ENCODE results near the gene ANKEF1. TPM values are rescaled to one million over a fixed set of nuclear protein-coding genes. Genes with fewer than 3 reads are reported as not detected.

ANKEF1 gene
- total and polyA plus RNA-seq, 2 experiments from 2014 or later, result 4.3 to 8.0 TPM

- no peak overlapping the region for H3K4me3 ChIP-seq
- no peaks in the 10 kb centered on the region for H3K27me3 ChIP-seq
- H3K9me3 ChIP-seq (ENCODE audit: low read depth), result no peaks in the 10 kb centered on the region
- DNase-seq (ENCODE audit: low read depth in 1 of 2, low spot score in 1 of 2), result no peak
- peak; percentile 48 for TF ChIP-seq CTCF (IDR thresholded peaks at IDR 0.05; ENCODE audit: low read depth, low read length)
- H3K27ac ChIP-seq, result no peak overlapping the region
- no peaks in the 10 kb centered on the region for H3K36me3 ChIP-seq
- H3K4me1 ChIP-seq (ENCODE audit: low read depth), result no peaks in the 10 kb centered on the region
Measured at GRCh38 chr20:10077081-10077471, 42.3 kb downstream of the ANKEF1 start.

GRCh38 chr20:10077886-10078285, 43.1 kb downstream of the ANKEF1 start:
- Histone ChIP-seq H3K4me1 (ENCODE audit: low read depth) (no peaks in the 10 kb centered on the region), H3K36me3 (no peaks in the 10 kb centered on the region), H3K4me3 (no peak overlapping the region), H3K27ac (no peak overlapping the region), H3K27me3 (no peaks in the 10 kb centered on the region), H3K9me3 (ENCODE audit: low read depth) (no peaks in the 10 kb centered on the region)
- DNase-seq (ENCODE audit: low read depth in 1 of 2, low spot score in 1 of 2), result no peak
- no peak for TF ChIP-seq CTCF (IDR thresholded peaks at IDR 0.05; ENCODE audit: low read depth, low read length)

- H3K4me1 ChIP-seq (ENCODE audit: low read depth), result no peaks in the 10 kb centered on the region
- TF ChIP-seq CTCF (IDR thresholded peaks at IDR 0.05; ENCODE audit: low read depth, low read length), result no peak
- H3K27me3 ChIP-seq, result no peaks in the 10 kb centered on the region
- H3K27ac ChIP-seq, result no peak overlapping the region
- H3K4me3 ChIP-seq, result no peak overlapping the region
- no peaks in the 10 kb centered on the region for H3K36me3 ChIP-seq
- H3K9me3 ChIP-seq (ENCODE audit: low read depth), result no peaks in the 10 kb centered on the region
- no peak for DNase-seq (ENCODE audit: low read depth in 1 of 2, low spot score in 1 of 2)
Measured at GRCh38 chr20:10078403-10078802, 43.6 kb downstream of the ANKEF1 start.

- Histone ChIP-seq H3K9me3 (ENCODE audit: low read depth) (no peaks in the 10 kb centered on the region), H3K4me1 (ENCODE audit: low read depth) (no peaks in the 10 kb centered on the region), H3K27me3 (no peaks in the 10 kb centered on the region), H3K4me3 (no peak overlapping the region), H3K27ac (no peak overlapping the region), H3K36me3 (no peaks in the 10 kb centered on the region)
- peak in 1 of 2 donors; percentile 95 for DNase-seq (ENCODE audit: low read depth in 1 of 2, low spot score in 1 of 2)
- TF ChIP-seq CTCF (IDR thresholded peaks at IDR 0.05; ENCODE audit: low read depth, low read length), result no peak
Measured at GRCh38 chr20:10079964-10080363, 45.2 kb downstream of the ANKEF1 start.

GRCh38 chr20:10080574-10080973, 45.8 kb downstream of the ANKEF1 start:
- DNase-seq (ENCODE audit: low read depth in 1 of 2, low spot score in 1 of 2), result no peak
- TF ChIP-seq CTCF (IDR thresholded peaks at IDR 0.05; ENCODE audit: low read depth, low read length), result no peak
- H3K27ac ChIP-seq, result no peak overlapping the region
- no peaks in the 10 kb centered on the region for H3K9me3 ChIP-seq (ENCODE audit: low read depth)
- H3K27me3 ChIP-seq, result no peaks in the 10 kb centered on the region
- H3K4me3 ChIP-seq, result no peak overlapping the region
- H3K36me3 ChIP-seq, result no peaks in the 10 kb centered on the region
- H3K4me1 ChIP-seq (ENCODE audit: low read depth), result no peaks in the 10 kb centered on the region
